ENCODE results near the gene TPM1. TPM values are rescaled to one million over a fixed set of nuclear protein-coding genes. Genes with fewer than 3 reads are reported as not detected.

The TPM1 gene
- total and polyA plus RNA-seq, 9 of the 15 experiments (the other 6 are each of a cell fraction or from before 2014, with no cell fraction given): 8.1 to 53.9 (median 43.1) TPM

DNA sequence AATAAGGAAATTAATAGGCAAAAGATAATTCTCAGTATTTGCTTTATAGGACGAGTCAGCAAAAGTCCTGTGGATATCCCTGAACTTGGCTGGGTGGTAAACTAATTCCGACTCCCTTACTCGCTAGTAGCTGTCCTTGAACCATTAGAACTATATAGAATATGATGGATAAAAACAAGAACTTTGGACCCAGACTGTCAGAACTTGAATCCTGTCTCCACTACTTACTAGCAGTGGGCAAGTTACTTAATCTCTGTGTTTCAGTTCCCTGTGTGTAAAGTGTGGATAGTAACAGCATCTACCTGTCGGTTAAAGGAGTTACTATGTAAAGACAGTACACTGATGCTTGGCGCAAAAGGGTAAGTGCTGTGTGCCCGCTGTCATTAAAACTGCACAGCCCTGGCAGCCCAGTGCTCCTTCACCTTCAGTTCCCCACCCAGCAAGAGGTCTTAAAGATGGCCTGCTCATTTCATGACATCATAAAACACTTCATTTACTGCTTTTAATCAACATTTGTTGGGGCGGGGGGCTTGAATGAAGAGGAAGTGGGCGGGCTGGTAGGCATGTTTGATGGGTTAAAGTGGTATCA is 7.3 kb downstream of the TPM1 start (continued):
- TF ChIP-seq, protein P1, sequence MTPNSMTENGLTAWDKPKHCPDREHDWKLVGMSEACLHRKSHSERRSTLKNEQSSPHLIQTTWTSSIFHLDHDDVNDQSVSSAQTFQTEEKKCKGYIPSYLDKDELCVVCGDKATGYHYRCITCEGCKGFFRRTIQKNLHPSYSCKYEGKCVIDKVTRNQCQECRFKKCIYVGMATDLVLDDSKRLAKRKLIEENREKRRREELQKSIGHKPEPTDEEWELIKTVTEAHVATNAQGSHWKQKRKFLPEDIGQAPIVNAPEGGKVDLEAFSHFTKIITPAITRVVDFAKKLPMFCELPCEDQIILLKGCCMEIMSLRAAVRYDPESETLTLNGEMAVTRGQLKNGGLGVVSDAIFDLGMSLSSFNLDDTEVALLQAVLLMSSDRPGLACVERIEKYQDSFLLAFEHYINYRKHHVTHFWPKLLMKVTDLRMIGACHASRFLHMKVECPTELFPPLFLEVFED (CRISPR knock-in tag; conservative IDR thresholded peaks at IDR 0.05): no peak
- TF ChIP-seq MAFF (IDR thresholded peaks at IDR 0.05; ENCODE audit: low read length): peak; percentile 37; the same call in 1 of the 2 replicates

DNA sequence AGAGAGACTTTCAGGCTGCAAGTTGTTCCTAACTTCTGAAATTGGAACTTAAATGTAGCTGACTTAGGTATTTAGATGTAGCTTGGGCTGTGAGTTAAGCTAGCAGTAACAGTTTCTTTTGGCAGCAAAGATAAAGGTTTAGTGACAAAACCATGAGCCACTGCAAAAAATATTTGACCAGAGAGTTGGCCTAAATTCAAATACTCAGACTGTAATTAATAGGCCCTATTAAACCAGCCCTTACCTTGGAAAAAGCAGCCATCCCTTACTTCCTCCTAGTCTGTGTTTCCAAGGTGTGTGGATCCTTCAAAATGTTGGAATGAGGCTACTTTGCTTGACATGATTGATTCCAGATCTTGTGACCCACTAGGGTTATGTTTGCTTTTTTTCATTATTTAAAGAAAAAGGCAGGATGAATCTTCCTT is 8.2 kb downstream of the TPM1 start:
- CTCF ChIA-PET (ENCODE audit: low intra/inter-chr PET ratio): no interaction called here
- ATAC-seq (no peak), FAIRE-seq (peak; percentile 19), DNase-seq (ENCODE audit: extremely low read depth in 1 of 4, low spot score in 3 of 4) (no peak)
- H4K20me1 ChIP-seq (replicated peaks; ENCODE audit: control insufficient read depth, insufficient read depth, low read length): no peaks in the 10 kb centered on the region
- H3K4me1 ChIP-seq (replicated peaks in 1 of 2; ENCODE audit: control insufficient read depth in 2 of 2, insufficient read depth in 2 of 2, low read length in 2 of 2): peaks cover 30 to 59% of the 10 kb centered on the region in 2 experiments
- POLR2A ChIA-PET: interaction anchor here (0.9 to 1.2 kb wide), 3 partner anchors 9 to 352 kb away, joined by 3 read pairs; no protein-coding TSS in a partner anchor
- intact Hi-C loops (cut with micrococcal nuclease): no loop called here
- no peak overlapping the region for H3K4me3 ChIP-seq
- in situ Hi-C loops (cut with MboI): no loop called here
- peak overlapping the region; percentile 88 for H3K27ac ChIP-seq (ENCODE audit: extremely low read depth, low read depth, low read length)
- H3K27me3 ChIP-seq (ENCODE audit: control insufficient read depth in 2 of 2, insufficient read depth in 2 of 2, low read length in 2 of 2): peaks cover 4 to 5% of the 10 kb centered on the region in 2 experiments; a peak in 3 of 5 replicates
- no peaks in the 10 kb centered on the region; the same call in 2 of the 3 replicates for H3K36me3 ChIP-seq (ENCODE audit: control insufficient read depth, insufficient read depth, low read length)
- peak overlapping the region in 1 of 2 experiments; percentile 75; a peak in 2 of 4 replicates for H3K9ac ChIP-seq (ENCODE audit: insufficient read depth in 1 of 2, low read depth in 2 of 2, low read length in 2 of 2)
- no peaks in the 10 kb centered on the region for H3K9me1 ChIP-seq (ENCODE audit: control insufficient read depth, insufficient read depth, low read length)
- H3K79me2 ChIP-seq (ENCODE audit: control insufficient read depth, insufficient read depth, low read length): peaks cover 69% of the 10 kb centered on the region
- H3K9me3 ChIP-seq (replicated peaks; ENCODE audit: control insufficient read depth, insufficient read depth, low read depth, low read length): no peaks in the 10 kb centered on the region
- H2AFZ ChIP-seq (ENCODE audit: low read depth, low read length): peak overlapping the region; percentile 36
- TSS peak; percentile 55 for BruUV-seq (replicated peaks)
- H3K4me2 ChIP-seq (ENCODE audit: insufficient read depth, low read length): peak overlapping the region; percentile 85
- TF ChIP-seq YBX1 (IDR thresholded peaks at IDR 0.05): no peak
- TF ChIP-seq HSF4 (CRISPR knock-in tag; IDR thresholded peaks at IDR 0.05; ENCODE audit: borderline replicate concordance): no peak
- TF ChIP-seq, protein P2, sequence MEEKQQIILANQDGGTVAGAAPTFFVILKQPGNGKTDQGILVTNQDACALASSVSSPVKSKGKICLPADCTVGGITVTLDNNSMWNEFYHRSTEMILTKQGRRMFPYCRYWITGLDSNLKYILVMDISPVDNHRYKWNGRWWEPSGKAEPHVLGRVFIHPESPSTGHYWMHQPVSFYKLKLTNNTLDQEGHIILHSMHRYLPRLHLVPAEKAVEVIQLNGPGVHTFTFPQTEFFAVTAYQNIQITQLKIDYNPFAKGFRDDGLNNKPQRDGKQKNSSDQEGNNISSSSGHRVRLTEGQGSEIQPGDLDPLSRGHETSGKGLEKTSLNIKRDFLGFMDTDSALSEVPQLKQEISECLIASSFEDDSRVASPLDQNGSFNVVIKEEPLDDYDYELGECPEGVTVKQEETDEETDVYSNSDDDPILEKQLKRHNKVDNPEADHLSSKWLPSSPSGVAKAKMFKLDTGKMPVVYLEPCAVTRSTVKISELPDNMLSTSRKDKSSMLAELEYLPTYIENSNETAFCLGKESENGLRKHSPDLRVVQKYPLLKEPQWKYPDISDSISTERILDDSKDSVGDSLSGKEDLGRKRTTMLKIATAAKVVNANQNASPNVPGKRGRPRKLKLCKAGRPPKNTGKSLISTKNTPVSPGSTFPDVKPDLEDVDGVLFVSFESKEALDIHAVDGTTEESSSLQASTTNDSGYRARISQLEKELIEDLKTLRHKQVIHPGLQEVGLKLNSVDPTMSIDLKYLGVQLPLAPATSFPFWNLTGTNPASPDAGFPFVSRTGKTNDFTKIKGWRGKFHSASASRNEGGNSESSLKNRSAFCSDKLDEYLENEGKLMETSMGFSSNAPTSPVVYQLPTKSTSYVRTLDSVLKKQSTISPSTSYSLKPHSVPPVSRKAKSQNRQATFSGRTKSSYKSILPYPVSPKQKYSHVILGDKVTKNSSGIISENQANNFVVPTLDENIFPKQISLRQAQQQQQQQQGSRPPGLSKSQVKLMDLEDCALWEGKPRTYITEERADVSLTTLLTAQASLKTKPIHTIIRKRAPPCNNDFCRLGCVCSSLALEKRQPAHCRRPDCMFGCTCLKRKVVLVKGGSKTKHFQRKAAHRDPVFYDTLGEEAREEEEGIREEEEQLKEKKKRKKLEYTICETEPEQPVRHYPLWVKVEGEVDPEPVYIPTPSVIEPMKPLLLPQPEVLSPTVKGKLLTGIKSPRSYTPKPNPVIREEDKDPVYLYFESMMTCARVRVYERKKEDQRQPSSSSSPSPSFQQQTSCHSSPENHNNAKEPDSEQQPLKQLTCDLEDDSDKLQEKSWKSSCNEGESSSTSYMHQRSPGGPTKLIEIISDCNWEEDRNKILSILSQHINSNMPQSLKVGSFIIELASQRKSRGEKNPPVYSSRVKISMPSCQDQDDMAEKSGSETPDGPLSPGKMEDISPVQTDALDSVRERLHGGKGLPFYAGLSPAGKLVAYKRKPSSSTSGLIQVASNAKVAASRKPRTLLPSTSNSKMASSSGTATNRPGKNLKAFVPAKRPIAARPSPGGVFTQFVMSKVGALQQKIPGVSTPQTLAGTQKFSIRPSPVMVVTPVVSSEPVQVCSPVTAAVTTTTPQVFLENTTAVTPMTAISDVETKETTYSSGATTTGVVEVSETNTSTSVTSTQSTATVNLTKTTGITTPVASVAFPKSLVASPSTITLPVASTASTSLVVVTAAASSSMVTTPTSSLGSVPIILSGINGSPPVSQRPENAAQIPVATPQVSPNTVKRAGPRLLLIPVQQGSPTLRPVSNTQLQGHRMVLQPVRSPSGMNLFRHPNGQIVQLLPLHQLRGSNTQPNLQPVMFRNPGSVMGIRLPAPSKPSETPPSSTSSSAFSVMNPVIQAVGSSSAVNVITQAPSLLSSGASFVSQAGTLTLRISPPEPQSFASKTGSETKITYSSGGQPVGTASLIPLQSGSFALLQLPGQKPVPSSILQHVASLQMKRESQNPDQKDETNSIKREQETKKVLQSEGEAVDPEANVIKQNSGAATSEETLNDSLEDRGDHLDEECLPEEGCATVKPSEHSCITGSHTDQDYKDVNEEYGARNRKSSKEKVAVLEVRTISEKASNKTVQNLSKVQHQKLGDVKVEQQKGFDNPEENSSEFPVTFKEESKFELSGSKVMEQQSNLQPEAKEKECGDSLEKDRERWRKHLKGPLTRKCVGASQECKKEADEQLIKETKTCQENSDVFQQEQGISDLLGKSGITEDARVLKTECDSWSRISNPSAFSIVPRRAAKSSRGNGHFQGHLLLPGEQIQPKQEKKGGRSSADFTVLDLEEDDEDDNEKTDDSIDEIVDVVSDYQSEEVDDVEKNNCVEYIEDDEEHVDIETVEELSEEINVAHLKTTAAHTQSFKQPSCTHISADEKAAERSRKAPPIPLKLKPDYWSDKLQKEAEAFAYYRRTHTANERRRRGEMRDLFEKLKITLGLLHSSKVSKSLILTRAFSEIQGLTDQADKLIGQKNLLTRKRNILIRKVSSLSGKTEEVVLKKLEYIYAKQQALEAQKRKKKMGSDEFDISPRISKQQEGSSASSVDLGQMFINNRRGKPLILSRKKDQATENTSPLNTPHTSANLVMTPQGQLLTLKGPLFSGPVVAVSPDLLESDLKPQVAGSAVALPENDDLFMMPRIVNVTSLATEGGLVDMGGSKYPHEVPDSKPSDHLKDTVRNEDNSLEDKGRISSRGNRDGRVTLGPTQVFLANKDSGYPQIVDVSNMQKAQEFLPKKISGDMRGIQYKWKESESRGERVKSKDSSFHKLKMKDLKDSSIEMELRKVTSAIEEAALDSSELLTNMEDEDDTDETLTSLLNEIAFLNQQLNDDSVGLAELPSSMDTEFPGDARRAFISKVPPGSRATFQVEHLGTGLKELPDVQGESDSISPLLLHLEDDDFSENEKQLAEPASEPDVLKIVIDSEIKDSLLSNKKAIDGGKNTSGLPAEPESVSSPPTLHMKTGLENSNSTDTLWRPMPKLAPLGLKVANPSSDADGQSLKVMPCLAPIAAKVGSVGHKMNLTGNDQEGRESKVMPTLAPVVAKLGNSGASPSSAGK (IDR thresholded peaks at IDR 0.05): no peak
- no peak for TF ChIP-seq STAG1 (CRISPR knock-in tag; IDR thresholded peaks at IDR 0.05; ENCODE audit: borderline replicate concordance)
- TF ChIP-seq, protein P3, sequence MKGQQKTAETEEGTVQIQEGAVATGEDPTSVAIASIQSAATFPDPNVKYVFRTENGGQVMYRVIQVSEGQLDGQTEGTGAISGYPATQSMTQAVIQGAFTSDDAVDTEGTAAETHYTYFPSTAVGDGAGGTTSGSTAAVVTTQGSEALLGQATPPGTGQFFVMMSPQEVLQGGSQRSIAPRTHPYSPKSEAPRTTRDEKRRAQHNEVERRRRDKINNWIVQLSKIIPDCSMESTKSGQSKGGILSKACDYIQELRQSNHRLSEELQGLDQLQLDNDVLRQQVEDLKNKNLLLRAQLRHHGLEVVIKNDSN (CRISPR knock-in tag; IDR thresholded peaks at IDR 0.05): no peak
